Measurements from ENCODE around the gene PDS5B. TPM values are rescaled to one million over a fixed set of nuclear protein-coding genes. Genes with fewer than 3 reads are reported as not detected.

PDS5B gene
- total RNA-seq, 4 donors from 2014 or later, result 20.4 to 55.0 (median 25.8) TPM

- TF ChIP-seq CTCF (IDR thresholded peaks at IDR 0.05), result no peak
- DNase-seq (ENCODE audit: low spot score) (no peak), ATAC-seq (ENCODE audit: low FRiP score) (no peak)
These were observed 149.6 kb downstream of the PDS5B start for GRCh38 chr13:32735859-32736258.

GRCh38 chr13:32736648-32737047 is 150.4 kb downstream of the PDS5B start:
- DNase-seq (ENCODE audit: low spot score) (no peak), ATAC-seq (ENCODE audit: low FRiP score) (no peak)
- no peak for TF ChIP-seq CTCF (IDR thresholded peaks at IDR 0.05)

GRCh38 chr13:32737111-32737571 is 150.9 kb downstream of the PDS5B start:
- TF ChIP-seq CTCF (IDR thresholded peaks at IDR 0.05), result no peak
- no peak for ATAC-seq (ENCODE audit: low FRiP score)
- DNase-seq (ENCODE audit: low spot score), result no peak

- no peak for ATAC-seq (ENCODE audit: low FRiP score)
- no peak for TF ChIP-seq CTCF (IDR thresholded peaks at IDR 0.05)
- DNase-seq (ENCODE audit: low spot score), result no peak
These were observed 151.4 kb downstream of the PDS5B start for GRCh38 chr13:32737679-32738078.

- no peak for TF ChIP-seq CTCF (IDR thresholded peaks at IDR 0.05)
- DNase-seq (ENCODE audit: low spot score) (no peak), ATAC-seq (ENCODE audit: low FRiP score) (no peak)
These were observed 159.3 kb downstream of the PDS5B start for GRCh38 chr13:32745509-32745908.

- DNase-seq (ENCODE audit: low spot score), result no peak
- no peak for ATAC-seq (ENCODE audit: low FRiP score)
- no peak for TF ChIP-seq CTCF (IDR thresholded peaks at IDR 0.05)
These were observed 160.2 kb downstream of the PDS5B start for GRCh38 chr13:32746474-32746873.

GRCh38 chr13:32748305-32748704 is 162.1 kb downstream of the PDS5B start:
- DNase-seq (ENCODE audit: low spot score) (no peak), ATAC-seq (ENCODE audit: low FRiP score) (no peak)
- no peak for TF ChIP-seq CTCF (IDR thresholded peaks at IDR 0.05)

Data from omental fat pad (tissue), 4 donors.